Immature natural killer cell (primary cell): ENCODE data around the gene DENND10. TPM values are rescaled to one million over a fixed set of nuclear protein-coding genes. Genes with fewer than 3 reads are reported as not detected.
A peak's percentile ranks its signal among the peaks of the same experiment; 100 is the strongest.
"Not testable (repeated sequence)": the region's sequence is repeated elsewhere in the genome, so short reads cannot be mapped to it uniquely, and the experiment has no call there.

Source experiments
- DNase-seq, 3 donors: peaks; one replicate each; pipeline ENCODE4 v3.0.0; 2022; ENCODE audit warnings: mixed read lengths in 1 of 3
- H3K27ac Mint-ChIP-seq, 6 donors: one replicate each; pipeline ENCODE4 v1.8.0; 2020; ENCODE audit warnings: mixed read lengths in 6 of 6, mild to moderate bottlenecking in 5 of 6, inconsistent platforms in 4 of 6, moderate library complexity in 3 of 6
- H3K27me3 Mint-ChIP-seq, 3 donors: one replicate each; pipeline ENCODE4 v1.8.0; 2020 to 2021; ENCODE audit warnings: low read depth in 3 of 3, mild to moderate bottlenecking in 3 of 3, mixed read lengths in 3 of 3, moderate library complexity in 3 of 3, inconsistent platforms in 1 of 3
- H3K36me3 Mint-ChIP-seq, 3 donors: one replicate each; pipeline ENCODE4 v1.8.0; 2020; ENCODE audit warnings: mixed read lengths in 3 of 3, inconsistent platforms in 2 of 3, mild to moderate bottlenecking in 2 of 3
- H3K4me1 Mint-ChIP-seq, 2 donors: one replicate each; pipeline ENCODE4 v1.8.0; 2020; ENCODE audit warnings: inconsistent platforms in 2 of 2, mild to moderate bottlenecking in 2 of 2, mixed read lengths in 2 of 2, moderate library complexity in 1 of 2
- H3K4me3 Mint-ChIP-seq, 5 donors: one replicate each; pipeline ENCODE4 v1.8.0; 2020; ENCODE audit warnings: mild to moderate bottlenecking in 5 of 5, mixed read lengths in 5 of 5, inconsistent platforms in 3 of 5, moderate library complexity in 3 of 5
- H3K9me3 Mint-ChIP-seq, 6 donors: one replicate each; pipeline ENCODE4 v1.8.0; 2020; ENCODE audit warnings: mild to moderate bottlenecking in 6 of 6, mixed read lengths in 6 of 6, inconsistent platforms in 4 of 6, moderate library complexity in 3 of 6
- polyA plus RNA-seq, 3 donors: library from polyadenylated mRNA; unstranded; fragments of 300-500 nt; fragmentation: Illumina TruSeq; gene quantifications; one replicate each; pipeline ENCODE4 v1.2.3, GENCODE V29; 2021

DENND10 gene
- polyA plus RNA-seq, 3 donors from 2014 or later = 26.2 to 37.4 (median 36.9) TPM

DNA sequence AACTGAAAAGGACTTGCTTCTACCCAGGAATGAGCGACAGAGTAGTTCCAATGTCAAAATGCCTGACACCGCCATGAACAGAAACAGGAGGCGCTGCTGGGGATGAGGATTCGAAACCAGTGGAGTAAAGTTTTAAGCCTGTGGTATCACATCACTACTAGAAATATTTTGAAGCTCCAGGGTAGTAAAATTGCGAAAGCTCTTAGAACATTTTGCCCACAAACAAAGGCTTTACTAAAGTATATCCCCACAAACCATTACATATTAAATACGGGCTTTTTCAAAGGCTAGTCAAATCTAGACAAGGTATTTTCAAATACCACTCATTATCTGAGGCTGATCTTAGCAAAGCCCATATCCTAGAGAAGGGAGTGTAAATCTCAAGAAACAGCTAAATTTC is 72.3 kb downstream of the DENND10 start:
- Mint-ChIP-seq H3K4me3 (peak overlapping the region in 4 of 5 donors; percentile 5 to 98 (median 24)), H3K27ac (peak overlapping the region in 1 of 6 donors; percentile 57), H3K27me3 (peaks cover 0 to 6% (median 2%) of the 10 kb centered on the region in 3 donors), H3K9me3 (peaks cover 0 to 2% (median 0%) of the 10 kb centered on the region in 6 donors), H3K4me1 (peaks cover 19 to 37% of the 10 kb centered on the region in 2 donors), H3K36me3 (peaks cover 3 to 19% (median 9%) of the 10 kb centered on the region in 3 donors)
- DNase-seq = no peak

DNA sequence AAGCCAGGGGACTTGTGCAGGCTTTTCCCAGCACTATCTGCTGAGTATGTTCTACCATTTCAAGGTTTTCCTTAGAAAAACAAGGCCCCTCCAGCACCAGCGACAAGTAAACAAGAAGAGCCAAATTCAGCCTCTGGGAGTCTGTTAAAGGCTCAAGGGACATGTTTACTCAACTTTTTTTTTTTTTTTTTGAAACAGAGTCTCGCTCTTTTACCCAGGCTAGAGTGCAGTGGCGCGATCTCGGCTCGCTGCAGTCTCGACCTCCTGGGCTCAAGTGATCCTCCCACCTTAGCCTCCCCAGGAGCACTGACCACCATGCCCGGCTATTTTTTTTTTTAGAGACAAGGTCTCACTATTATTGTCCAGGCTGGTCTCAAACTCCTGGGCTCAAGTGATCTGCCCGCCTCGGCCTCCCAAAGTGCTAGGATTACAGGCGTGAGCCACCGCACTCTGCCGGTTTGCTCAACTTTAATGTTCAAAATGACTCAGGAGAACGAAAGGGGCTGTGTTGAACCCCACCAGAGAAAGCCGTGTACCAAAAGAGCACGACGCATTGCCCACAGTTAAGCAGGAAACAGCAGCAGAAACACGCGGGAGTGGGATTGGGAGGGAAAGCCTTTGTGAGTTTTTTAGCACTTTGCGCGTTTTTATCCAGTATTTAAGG is 73.9 kb downstream of the DENND10 start:
- Mint-ChIP-seq H3K9me3 (peaks cover 0 to 2% (median 0%) of the 10 kb centered on the region in 6 donors), H3K27me3 (peaks cover 0 to 6% (median 2%) of the 10 kb centered on the region in 3 donors), H3K4me3 (peak overlapping the region; percentile 92 to 99 (median 95)), H3K4me1 (peaks cover 19 to 37% of the 10 kb centered on the region in 2 donors), H3K36me3 (peaks cover 0 to 5% (median 4%) of the 10 kb centered on the region in 3 donors), H3K27ac (peak overlapping the region; percentile 88 to 95 (median 91))
- DNase-seq = no peak

DNA sequence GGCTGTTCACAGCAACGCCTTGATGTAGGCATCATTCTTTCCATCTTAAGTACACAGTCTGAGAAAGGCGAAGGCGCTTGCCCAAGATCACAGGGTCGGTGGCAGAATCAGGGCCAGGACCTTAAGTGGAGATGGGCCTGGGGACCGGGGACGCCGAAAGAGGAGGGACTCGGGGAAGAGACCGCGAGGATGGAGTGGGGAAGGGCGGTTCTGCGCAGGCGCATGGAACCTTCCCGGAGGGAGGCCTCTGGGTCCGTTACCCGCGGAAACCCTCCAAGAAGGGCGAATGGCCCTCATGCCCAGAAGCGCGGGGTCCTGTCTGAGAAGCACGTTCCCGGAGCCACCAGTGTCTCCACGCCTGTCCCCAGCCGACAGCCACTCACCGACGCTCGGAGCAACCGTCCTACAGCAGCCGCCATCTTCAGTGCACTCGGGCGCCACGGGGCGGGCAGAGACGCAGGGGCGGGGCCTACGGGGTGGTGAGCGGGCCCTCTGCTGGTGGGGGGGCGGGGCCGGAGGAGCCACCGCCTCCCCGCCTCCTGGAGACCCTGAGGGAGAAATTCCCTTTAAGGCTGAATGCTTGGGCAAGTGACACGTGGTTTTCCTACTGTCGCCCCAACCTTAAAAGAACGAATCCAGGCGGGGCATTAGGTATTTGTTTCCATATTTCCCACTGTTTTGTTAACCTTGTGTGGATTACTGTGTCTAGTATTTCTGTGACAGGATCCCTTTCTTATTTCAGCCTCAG is 74.6 kb downstream of the DENND10 start, which contains the start of gene PRDX3:
TSS of gene PRDX3 (minus strand) at position 441 of the 748 bp plus-strand sequence. CDS start at position 419, 22 bp downstream.
- DNase-seq = peak; percentile 85 to 88 (median 88)
- Mint-ChIP-seq H3K36me3 (peaks cover 0 to 5% (median 4%) of the 10 kb centered on the region in 3 donors), H3K4me1 (peaks cover 19 to 37% of the 10 kb centered on the region in 2 donors), H3K4me3 (peak within 1 kb of the TSS; percentile 92 to 99 (median 95)), H3K9me3 (peaks cover 0 to 2% (median 0%) of the 10 kb centered on the region in 6 donors), H3K27me3 (peaks cover 0 to 6% (median 2%) of the 10 kb centered on the region in 3 donors), H3K27ac (peak within 1 kb of the TSS; percentile 88 to 95 (median 91))

DNA sequence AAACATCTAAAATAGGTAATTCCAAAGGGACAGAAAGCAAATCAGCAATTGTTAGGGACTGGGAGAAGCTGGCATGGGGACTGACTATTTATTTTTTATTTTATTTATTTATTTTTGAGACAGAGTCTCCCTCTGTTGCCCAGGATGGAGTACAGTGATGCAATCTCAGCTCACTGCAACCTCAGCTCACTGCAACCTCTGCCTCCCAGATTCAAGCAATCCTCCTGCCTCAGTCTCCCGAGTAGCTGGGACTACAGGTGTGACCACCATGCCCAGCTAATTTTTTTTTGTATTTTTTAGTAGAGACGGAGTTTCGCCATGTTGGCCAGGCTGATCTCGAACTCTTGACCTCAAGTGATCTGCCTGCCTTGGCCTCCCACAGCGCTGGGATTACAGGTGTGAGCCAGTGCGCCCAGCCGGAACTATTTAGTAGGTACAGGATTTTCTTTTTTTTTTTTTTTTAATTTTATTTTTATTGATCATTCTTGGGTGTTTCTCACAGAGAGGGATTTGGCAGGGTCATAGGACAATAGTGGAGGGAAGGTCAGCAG is 77.0 kb downstream of the DENND10 start:
- H3K4me3 Mint-ChIP-seq, H3K36me3 Mint-ChIP-seq, H3K27me3 Mint-ChIP-seq, DNase-seq, H3K9me3 Mint-ChIP-seq: not testable (repeated sequence)
- Mint-ChIP-seq H3K4me1 (peaks cover 15 to 29% of the 10 kb centered on the region in 2 donors), H3K27ac (peak overlapping the region in 1 of 6 donors; percentile 50)

DNA sequence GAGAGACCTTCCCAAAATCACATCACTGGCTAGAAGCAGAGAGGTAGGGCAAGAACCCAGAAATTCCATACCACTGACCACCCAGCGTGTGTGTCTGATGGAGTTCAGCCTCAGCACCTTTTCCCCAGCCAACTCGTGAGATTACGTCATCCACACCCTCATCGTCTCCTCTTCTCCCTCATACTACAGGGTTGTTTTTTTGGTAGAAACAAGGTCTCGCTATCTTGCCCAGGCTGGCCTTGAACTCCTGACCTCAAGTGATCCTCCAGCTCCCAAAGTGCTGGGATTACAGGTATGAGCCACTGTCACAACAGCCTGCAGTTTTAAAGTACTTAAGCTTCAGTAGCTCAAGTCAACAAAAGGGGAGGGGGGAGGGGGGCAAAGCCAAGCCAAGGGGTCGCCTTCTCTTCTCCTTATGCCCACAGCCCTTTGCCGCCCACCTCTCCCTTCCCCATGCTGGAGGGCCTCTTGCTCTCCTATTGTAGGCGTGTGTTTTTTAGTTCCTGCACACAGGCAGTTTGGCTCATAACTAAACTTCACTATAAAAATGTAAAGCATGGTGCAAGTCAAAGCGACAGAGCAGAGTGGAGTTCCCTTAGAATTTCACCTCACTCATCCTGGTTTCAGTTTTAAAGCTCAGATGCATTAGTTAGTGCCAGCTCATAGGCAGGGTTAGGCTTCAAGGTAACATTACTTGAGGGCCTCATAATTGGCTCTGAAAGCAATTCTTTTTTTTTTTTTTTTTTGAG is 79.9 kb downstream of the DENND10 start:
- Mint-ChIP-seq H3K27ac (peak overlapping the region in 3 of 6 donors; percentile 30 to 69 (median 34)), H3K4me3 (no peak overlapping the region), H3K9me3 (no peaks in the 10 kb centered on the region), H3K36me3 (no peaks in the 10 kb centered on the region), H3K4me1 (peaks cover 0 to 5% of the 10 kb centered on the region in 2 donors), H3K27me3 (peaks cover 0 to 3% (median 2%) of the 10 kb centered on the region in 3 donors)
- DNase-seq = no peak

Other genes starting within 250 kb of the DENND10 start
- under 1 TPM in 2 of 3 donors, not detected in 1; 0.12 to 0.24 TPM for gene NANOS1, start 74.4 kb upstream of the DENND10 start, polyA plus RNA-seq
- gene EIF3A, start 23.3 kb upstream of the DENND10 start, polyA plus RNA-seq = 10 to 100 TPM; 19.9 to 61.2 (median 21.4) TPM
- 10 to 100 TPM; 11.6 to 15.7 (median 12.6) TPM for gene SFXN4, start 61.6 kb downstream of the DENND10 start, polyA plus RNA-seq
- gene PRDX3, start 74.7 kb downstream of the DENND10 start, polyA plus RNA-seq = 10 to 100 TPM; 61.6 to 99.8 (median 76.5) TPM
- 10 to 100 TPM in 1 of 3 donors, 1 to 10 TPM in 2; 2.1 to 12.4 (median 3.3) TPM for gene GRK5, start 103.5 kb downstream of the DENND10 start, polyA plus RNA-seq